Measurements from ENCODE around the gene CTXN1. TPM values are rescaled to one million over a fixed set of nuclear protein-coding genes. Genes with fewer than 3 reads are reported as not detected.

Gene CTXN1
- total and polyA plus RNA-seq, 2 donors (not counting 1 experiment from before 2014, with no cell fraction given) = 0.66 to 0.85 TPM

- TF ChIP-seq CTCF (conservative IDR thresholded peaks at IDR 0.05 in 1 of 2, IDR thresholded peaks at IDR 0.05 in 1 of 2; ENCODE audit: low read depth in 1 of 2, low read length in 2 of 2) = no peak
- no peak for TF ChIP-seq EZH2 (IDR thresholded peaks at IDR 0.05; ENCODE audit: low read length, missing control alignments)
- Histone ChIP-seq H3K27ac (ENCODE audit: insufficient read depth, low read length) (peak overlapping the region; percentile 57), H3K4me3 (replicated peaks in 1 of 4; ENCODE audit: control extremely low read depth in 1 of 4, insufficient read depth in 1 of 4, low read depth in 3 of 4, low read length in 4 of 4) (peak overlapping the region; percentile 55 to 76 (median 65))
Observed at GRCh38 chr19:7902796-7903243, 23.1 kb downstream of the CTXN1 start.

GRCh38 chr19:7901337-7901736 is 24.6 kb downstream of the CTXN1 start:
- Histone ChIP-seq H3K4me2 (ENCODE audit: extremely low read depth, insufficient read depth, low read length) (no peak overlapping the region), H3K27ac (ENCODE audit: insufficient read depth, low read length) (no peak overlapping the region), H3K4me1 (ENCODE audit: control insufficient read depth, extremely low read depth, insufficient read depth, low read length) (peaks cover 6% of the 10 kb centered on the region), H3K27me3 (ENCODE audit: control insufficient read depth, insufficient read depth, low read length) (no peaks in the 10 kb centered on the region), H3K4me3 (replicated peaks in 1 of 4; ENCODE audit: control extremely low read depth in 1 of 4, insufficient read depth in 1 of 4, low read depth in 3 of 4, low read length in 4 of 4) (no peak overlapping the region), H3K9me3 (ENCODE audit: control insufficient read depth, insufficient read depth, low read depth, low read length) (no peaks in the 10 kb centered on the region), H3K79me2 (ENCODE audit: control insufficient read depth, insufficient read depth, low read length) (peaks cover 23% of the 10 kb centered on the region), H3K36me3 (ENCODE audit: control insufficient read depth, insufficient read depth, low read length) (peaks cover 5% of the 10 kb centered on the region), H3K9ac (ENCODE audit: insufficient read depth, low read length) (no peak overlapping the region), H2AFZ (ENCODE audit: low read length) (no peak overlapping the region), H4K20me1 (ENCODE audit: control insufficient read depth, extremely low read depth, insufficient read depth, low read length) (no peaks in the 10 kb centered on the region)
- DNase-seq (ENCODE audit: low read depth in 2 of 2) = no peak
- no peak for TF ChIP-seq CTCF (conservative IDR thresholded peaks at IDR 0.05 in 1 of 2, IDR thresholded peaks at IDR 0.05 in 1 of 2; ENCODE audit: low read depth in 1 of 2, low read length in 2 of 2)
- no peak for TF ChIP-seq EZH2 (IDR thresholded peaks at IDR 0.05; ENCODE audit: low read length, missing control alignments)

More at GRCh38 chr19:7902796-7903243, 23.1 kb downstream of the CTXN1 start:
- peak overlapping the region; percentile 90 for H3K4me2 ChIP-seq (ENCODE audit: extremely low read depth, insufficient read depth, low read length)
- H3K79me2 ChIP-seq (ENCODE audit: control insufficient read depth, insufficient read depth, low read length) = peaks cover 29% of the 10 kb centered on the region
- H3K9me3 ChIP-seq (ENCODE audit: control insufficient read depth, insufficient read depth, low read depth, low read length) = no peaks in the 10 kb centered on the region
- peak overlapping the region; percentile 41 for H3K9ac ChIP-seq (ENCODE audit: insufficient read depth, low read length)
- no peaks in the 10 kb centered on the region for H3K27me3 ChIP-seq (ENCODE audit: control insufficient read depth, insufficient read depth, low read length)
- no peaks in the 10 kb centered on the region for H4K20me1 ChIP-seq (ENCODE audit: control insufficient read depth, extremely low read depth, insufficient read depth, low read length)
- peaks cover 7% of the 10 kb centered on the region for H3K36me3 ChIP-seq (ENCODE audit: control insufficient read depth, insufficient read depth, low read length)
- no peak for DNase-seq (ENCODE audit: low read depth in 2 of 2)
- peaks cover 6% of the 10 kb centered on the region for H3K4me1 ChIP-seq (ENCODE audit: control insufficient read depth, extremely low read depth, insufficient read depth, low read length)
- peak overlapping the region; percentile 62 for H2AFZ ChIP-seq (ENCODE audit: low read length)

- no peak overlapping the region for H3K27ac ChIP-seq (ENCODE audit: insufficient read depth, low read length)
- H3K4me1 ChIP-seq (ENCODE audit: control insufficient read depth, extremely low read depth, insufficient read depth, low read length) = peaks cover 6% of the 10 kb centered on the region
- H3K4me2 ChIP-seq (ENCODE audit: extremely low read depth, insufficient read depth, low read length) = no peak overlapping the region
- TF ChIP-seq CTCF (conservative IDR thresholded peaks at IDR 0.05 in 1 of 2, IDR thresholded peaks at IDR 0.05 in 1 of 2; ENCODE audit: low read depth in 1 of 2, low read length in 2 of 2) = no peak
- no peak for TF ChIP-seq EZH2 (IDR thresholded peaks at IDR 0.05; ENCODE audit: low read length, missing control alignments)
- H3K79me2 ChIP-seq (ENCODE audit: control insufficient read depth, insufficient read depth, low read length) = peaks cover 19% of the 10 kb centered on the region
- no peaks in the 10 kb centered on the region for H3K9me3 ChIP-seq (ENCODE audit: control insufficient read depth, insufficient read depth, low read depth, low read length)
- no peak overlapping the region for H2AFZ ChIP-seq (ENCODE audit: low read length)
- H3K4me3 ChIP-seq (replicated peaks in 1 of 4; ENCODE audit: control extremely low read depth in 1 of 4, insufficient read depth in 1 of 4, low read depth in 3 of 4, low read length in 4 of 4) = no peak overlapping the region
- no peaks in the 10 kb centered on the region for H4K20me1 ChIP-seq (ENCODE audit: control insufficient read depth, extremely low read depth, insufficient read depth, low read length)
- peaks cover 2% of the 10 kb centered on the region for H3K36me3 ChIP-seq (ENCODE audit: control insufficient read depth, insufficient read depth, low read length)
- DNase-seq (ENCODE audit: low read depth in 2 of 2) = no peak
- no peaks in the 10 kb centered on the region for H3K27me3 ChIP-seq (ENCODE audit: control insufficient read depth, insufficient read depth, low read length)
- H3K9ac ChIP-seq (ENCODE audit: insufficient read depth, low read length) = no peak overlapping the region
Observed at GRCh38 chr19:7900931-7901330, 25.0 kb downstream of the CTXN1 start.
